Adrenal gland (tissue), 5 donors: Measurements from ENCODE around the gene NANOS1.

ENCODE experiments used
- CTCF ChIP-seq, 6 experiments: fragments of 450-650 bp in 4 of 6; fragments of 200-600 bp in 2 of 6; sonication (generic) in 1 of 6; IDR thresholded peaks; 1 replicate in 5 of 6; 2 replicates in 1 of 6; pipeline versions ENCODE4 v1.5.1 to v1.8.0; 2016 to 2021; ENCODE audit warnings: antibody characterized with exemption in 6 of 6, mild to moderate bottlenecking in 2 of 6, moderate library complexity in 1 of 6
- POLR2A ChIP-seq, 2 donors: fragments of 450-650 bp; IDR thresholded peaks; one replicate each; pipeline ENCODE4 v1.6.1; 2017; ENCODE audit warnings: antibody characterized with exemption in 2 of 2, mild to moderate bottlenecking in 2 of 2, moderate library complexity in 1 of 2
- donor health status: DM: no; HTN: no; CAD: no.

- no peak for TF ChIP-seq CTCF (IDR thresholded peaks at IDR 0.05)
- no peak for TF ChIP-seq POLR2A (IDR thresholded peaks at IDR 0.05)
Measured at GRCh38 chr10:119025776-119026175, 3.7 kb upstream of the NANOS1 start.
